H1 (cell line): Measurements from ENCODE around the gene SYN1. TPM values are rescaled to one million over a fixed set of nuclear protein-coding genes. Genes with fewer than 3 reads are reported as not detected.

ENCODE experiments used
- BRCA1 ChIP-seq: IDR thresholded peaks from 2 replicates; pipeline ENCODE4 v1.6.1; 2012; ENCODE audit warnings: low read depth, low read length, improper control_type of control experiment
- PHF8 ChIP-seq: fragments of 200-600 bp; sonication (generic); conservative IDR thresholded peaks from 2 replicates; pipeline ENCODE4 v1.7.1; 2012; ENCODE audit warnings: low read depth, mild to moderate bottlenecking, inconsistent platforms, low read length, moderate library complexity
- polyA plus RNA-seq, 7 experiments: library from polyadenylated mRNA; depleted of rRNA in 3 of 7; stranded (reverse) in 5 of 7; unstranded in 2 of 7; fragments of >200 nt in 5 of 7; fragments of 200-250 nt in 2 of 7; gene quantifications; 1 replicate in 5 of 7; 2 replicates in 1 of 7; 4 replicates in 1 of 7; pipeline versions ENCODE4 v1.2.1 to v1.2.3, GENCODE V29; 2011 to 2013; ENCODE audit warnings: missing spikeins in 2 of 7, mixed read lengths in 2 of 7
- total RNA-seq: library from RNA; stranded (reverse); fragmentation: NEBNext Ultra II Directional; extraction: Animal tissue kit (Norgen Biotek cat#: 25700); gene quantifications from 2 replicates; pipeline ENCODE4 v1.2.1, GENCODE V29; 2021

Gene SYN1
- total and polyA plus RNA-seq, 2 of the 8 experiments (the other 6 are each of a cell fraction or from before 2014, with no cell fraction given), result 2.1 to 14.1 TPM

DNA sequence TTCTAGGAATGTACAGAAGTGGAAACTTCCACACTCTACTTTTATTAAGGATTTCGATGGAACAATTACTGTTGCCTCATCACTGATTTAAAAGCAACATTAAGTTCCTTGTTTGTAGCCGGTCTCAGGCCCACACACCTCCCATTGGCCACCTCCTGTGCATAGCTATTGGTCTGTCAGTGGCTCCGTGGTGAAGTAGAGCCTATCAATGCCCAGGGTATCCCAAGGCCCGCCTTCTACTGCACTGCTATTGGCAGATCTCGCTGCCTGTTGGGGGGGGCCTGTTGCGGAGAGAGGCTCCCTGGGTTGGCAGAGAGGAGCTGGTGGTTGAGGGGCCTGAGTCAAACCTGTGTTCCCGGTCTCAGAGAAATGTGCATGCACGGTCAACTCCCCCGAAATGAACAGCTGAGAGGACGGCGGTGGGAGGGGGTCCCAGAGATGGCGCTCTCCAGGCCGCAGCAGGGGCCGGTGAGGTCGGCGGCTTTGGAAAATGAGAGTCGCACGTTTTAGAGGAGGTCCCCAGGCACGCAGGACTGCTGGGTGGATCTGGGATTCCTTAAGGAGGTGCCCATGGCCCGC lies 63.5 kb downstream of the SYN1 start (continued):
- TF ChIP-seq PHF8, result peak; percentile 33; the same call in 1 of the 2 replicates
- TF ChIP-seq BRCA1, result no peak
- TF ChIP-seq, all 59 proteins: peak for 9
